ENCODE data around the gene ZXDC.

ZXDC gene

GRCh38 chr3:126494970-126495230 is 19.2 kb upstream of the ZXDC start:
- Histone ChIP-seq H3K4me3 (ENCODE audit: insufficient read length, low read depth) (no peak overlapping the region), H3K36me3 (ENCODE audit: insufficient read depth, insufficient read length, low read length) (no peaks in the 10 kb centered on the region), H3K9me3 (ENCODE audit: insufficient read depth, low read length) (no peaks in the 10 kb centered on the region), H3K4me1 (ENCODE audit: insufficient read depth, insufficient read length) (peaks cover 24% of the 10 kb centered on the region), H3K27me3 (ENCODE audit: insufficient read depth, insufficient read length) (no peaks in the 10 kb centered on the region), H3K9ac (ENCODE audit: insufficient read length, low read depth) (no peak overlapping the region)
- no peak for DNase-seq (ENCODE audit: low read depth, low spot score)
- no peak for TF ChIP-seq SUZ12 (IDR thresholded peaks at IDR 0.05; ENCODE audit: extremely low read depth, insufficient read depth, insufficient read length)
- TF ChIP-seq ZNF274 (IDR thresholded peaks at IDR 0.05; ENCODE audit: low read depth, low read length) = no peak
- no peak for TF ChIP-seq YY1 (IDR thresholded peaks at IDR 0.05; ENCODE audit: insufficient read depth, insufficient read length)

GRCh38 chr3:126494204-126494969 is 18.7 kb upstream of the ZXDC start:
- no peak for TF ChIP-seq ZNF274 (IDR thresholded peaks at IDR 0.05; ENCODE audit: low read depth, low read length)
- no peak for TF ChIP-seq YY1 (IDR thresholded peaks at IDR 0.05; ENCODE audit: insufficient read depth, insufficient read length)
- no peak for TF ChIP-seq SUZ12 (IDR thresholded peaks at IDR 0.05; ENCODE audit: extremely low read depth, insufficient read depth, insufficient read length)
- Histone ChIP-seq H3K9ac (ENCODE audit: insufficient read length, low read depth) (no peak overlapping the region), H3K27me3 (ENCODE audit: insufficient read depth, insufficient read length) (no peaks in the 10 kb centered on the region), H3K9me3 (ENCODE audit: insufficient read depth, low read length) (no peaks in the 10 kb centered on the region), H3K4me3 (ENCODE audit: insufficient read length, low read depth) (no peak overlapping the region), H3K4me1 (ENCODE audit: insufficient read depth, insufficient read length) (peaks cover 21% of the 10 kb centered on the region), H3K36me3 (ENCODE audit: insufficient read depth, insufficient read length, low read length) (no peaks in the 10 kb centered on the region)
- no peak for DNase-seq (ENCODE audit: low read depth, low spot score)

GRCh38 chr3:126493739-126494138 is 18.0 kb upstream of the ZXDC start:
- no peak for TF ChIP-seq YY1 (IDR thresholded peaks at IDR 0.05; ENCODE audit: insufficient read depth, insufficient read length)
- no peak for TF ChIP-seq ZNF274 (IDR thresholded peaks at IDR 0.05; ENCODE audit: low read depth, low read length)
- TF ChIP-seq SUZ12 (IDR thresholded peaks at IDR 0.05; ENCODE audit: extremely low read depth, insufficient read depth, insufficient read length) = no peak
- no peak for DNase-seq (ENCODE audit: low read depth, low spot score)
- no peaks in the 10 kb centered on the region for H3K36me3 ChIP-seq (ENCODE audit: insufficient read depth, insufficient read length, low read length)
- peaks cover 16% of the 10 kb centered on the region for H3K4me1 ChIP-seq (ENCODE audit: insufficient read depth, insufficient read length)
- no peaks in the 10 kb centered on the region for H3K9me3 ChIP-seq (ENCODE audit: insufficient read depth, low read length)
- no peak overlapping the region for H3K4me3 ChIP-seq (ENCODE audit: insufficient read length, low read depth)
- H3K9ac ChIP-seq (ENCODE audit: insufficient read length, low read depth) = no peak overlapping the region
- H3K27me3 ChIP-seq (ENCODE audit: insufficient read depth, insufficient read length) = no peaks in the 10 kb centered on the region

GRCh38 chr3:126493051-126493450 is 17.4 kb upstream of the ZXDC start:
- H3K4me1 ChIP-seq (ENCODE audit: insufficient read depth, insufficient read length) = peaks cover 14% of the 10 kb centered on the region
- no peak overlapping the region for H3K9ac ChIP-seq (ENCODE audit: insufficient read length, low read depth)
- no peak overlapping the region for H3K4me3 ChIP-seq (ENCODE audit: insufficient read length, low read depth)
- H3K27me3 ChIP-seq (ENCODE audit: insufficient read depth, insufficient read length) = no peaks in the 10 kb centered on the region
- no peak for DNase-seq (ENCODE audit: low read depth, low spot score)
- no peaks in the 10 kb centered on the region for H3K36me3 ChIP-seq (ENCODE audit: insufficient read depth, insufficient read length, low read length)
- TF ChIP-seq YY1 (IDR thresholded peaks at IDR 0.05; ENCODE audit: insufficient read depth, insufficient read length) = no peak
- no peaks in the 10 kb centered on the region for H3K9me3 ChIP-seq (ENCODE audit: insufficient read depth, low read length)

- TF ChIP-seq SUZ12 (IDR thresholded peaks at IDR 0.05; ENCODE audit: extremely low read depth, insufficient read depth, insufficient read length) (no peak), ZNF274 (IDR thresholded peaks at IDR 0.05; ENCODE audit: low read depth, low read length) (no peak), YY1 (IDR thresholded peaks at IDR 0.05; ENCODE audit: insufficient read depth, insufficient read length) (no peak)
- no peak for DNase-seq (ENCODE audit: low read depth, low spot score)
- H3K27me3 ChIP-seq (ENCODE audit: insufficient read depth, insufficient read length) = no peaks in the 10 kb centered on the region
- no peak overlapping the region for H3K4me3 ChIP-seq (ENCODE audit: insufficient read length, low read depth)
- H3K4me1 ChIP-seq (ENCODE audit: insufficient read depth, insufficient read length) = peaks cover 27% of the 10 kb centered on the region
- no peak overlapping the region for H3K9ac ChIP-seq (ENCODE audit: insufficient read length, low read depth)
- H3K36me3 ChIP-seq (ENCODE audit: insufficient read depth, insufficient read length, low read length) = no peaks in the 10 kb centered on the region
- no peaks in the 10 kb centered on the region for H3K9me3 ChIP-seq (ENCODE audit: insufficient read depth, low read length)
Measured at GRCh38 chr3:126491221-126492013, 15.7 kb upstream of the ZXDC start.

GRCh38 chr3:126490619-126491018 is 14.9 kb upstream of the ZXDC start:
- H3K36me3 ChIP-seq (ENCODE audit: insufficient read depth, insufficient read length, low read length) = no peaks in the 10 kb centered on the region
- no peaks in the 10 kb centered on the region for H3K27me3 ChIP-seq (ENCODE audit: insufficient read depth, insufficient read length)
- no peak for DNase-seq (ENCODE audit: low read depth, low spot score)
- no peak overlapping the region for H3K9ac ChIP-seq (ENCODE audit: insufficient read length, low read depth)
- no peak overlapping the region for H3K4me3 ChIP-seq (ENCODE audit: insufficient read length, low read depth)
- peaks cover 29% of the 10 kb centered on the region for H3K4me1 ChIP-seq (ENCODE audit: insufficient read depth, insufficient read length)
- no peak for TF ChIP-seq SUZ12 (IDR thresholded peaks at IDR 0.05; ENCODE audit: extremely low read depth, insufficient read depth, insufficient read length)
- no peaks in the 10 kb centered on the region for H3K9me3 ChIP-seq (ENCODE audit: insufficient read depth, low read length)

- H3K9me3 ChIP-seq (ENCODE audit: insufficient read depth, low read length) = no peaks in the 10 kb centered on the region
- no peak overlapping the region for H3K9ac ChIP-seq (ENCODE audit: insufficient read length, low read depth)
- peaks cover 33% of the 10 kb centered on the region for H3K4me1 ChIP-seq (ENCODE audit: insufficient read depth, insufficient read length)
- H3K36me3 ChIP-seq (ENCODE audit: insufficient read depth, insufficient read length, low read length) = no peaks in the 10 kb centered on the region
- TF ChIP-seq ZNF274 (IDR thresholded peaks at IDR 0.05; ENCODE audit: low read depth, low read length) (no peak), YY1 (IDR thresholded peaks at IDR 0.05; ENCODE audit: insufficient read depth, insufficient read length) (no peak), SUZ12 (IDR thresholded peaks at IDR 0.05; ENCODE audit: extremely low read depth, insufficient read depth, insufficient read length) (no peak)
- no peak overlapping the region for H3K4me3 ChIP-seq (ENCODE audit: insufficient read length, low read depth)
- no peak for DNase-seq (ENCODE audit: low read depth, low spot score)
- H3K27me3 ChIP-seq (ENCODE audit: insufficient read depth, insufficient read length) = no peaks in the 10 kb centered on the region
Measured at GRCh38 chr3:126488886-126489569, 13.3 kb upstream of the ZXDC start.
